ENCODE data around the gene ZNF568. TPM values are rescaled to one million over a fixed set of nuclear protein-coding genes. Genes with fewer than 3 reads are reported as not detected.

Gene ZNF568
- total RNA-seq, 1 donor, result 4.3 TPM

GRCh38 chr19:36973021-36973843, 57.1 kb downstream of the ZNF568 start:
- H3K4me1 ChIP-seq (ENCODE audit: insufficient read depth, low read length), result peaks cover 18% of the 10 kb centered on the region
- H3K4me3 ChIP-seq (ENCODE audit: low read length), result peak overlapping the region; percentile 65
- H3K27me3 ChIP-seq (ENCODE audit: insufficient read depth, low read length), result no peaks in the 10 kb centered on the region
- no peaks in the 10 kb centered on the region for H3K9me3 ChIP-seq (ENCODE audit: low read depth, low read length)

- no peaks in the 10 kb centered on the region for H3K27me3 ChIP-seq (ENCODE audit: insufficient read depth, low read length)
- peaks cover 18% of the 10 kb centered on the region for H3K4me1 ChIP-seq (ENCODE audit: insufficient read depth, low read length)
- H3K9me3 ChIP-seq (ENCODE audit: low read depth, low read length), result no peaks in the 10 kb centered on the region
- H3K4me3 ChIP-seq (ENCODE audit: low read length), result peak overlapping the region; percentile 65
Observed at GRCh38 chr19:36973844-36974195, 57.7 kb downstream of the ZNF568 start.

- Histone ChIP-seq H3K9me3 (ENCODE audit: low read depth, low read length) (peaks cover 6% of the 10 kb centered on the region), H3K27me3 (ENCODE audit: insufficient read depth, low read length) (no peaks in the 10 kb centered on the region), H3K4me1 (ENCODE audit: insufficient read depth, low read length) (no peaks in the 10 kb centered on the region), H3K4me3 (ENCODE audit: low read length) (no peak overlapping the region)
Observed at GRCh38 chr19:36986131-36986530, 70.0 kb downstream of the ZNF568 start.

DNA sequence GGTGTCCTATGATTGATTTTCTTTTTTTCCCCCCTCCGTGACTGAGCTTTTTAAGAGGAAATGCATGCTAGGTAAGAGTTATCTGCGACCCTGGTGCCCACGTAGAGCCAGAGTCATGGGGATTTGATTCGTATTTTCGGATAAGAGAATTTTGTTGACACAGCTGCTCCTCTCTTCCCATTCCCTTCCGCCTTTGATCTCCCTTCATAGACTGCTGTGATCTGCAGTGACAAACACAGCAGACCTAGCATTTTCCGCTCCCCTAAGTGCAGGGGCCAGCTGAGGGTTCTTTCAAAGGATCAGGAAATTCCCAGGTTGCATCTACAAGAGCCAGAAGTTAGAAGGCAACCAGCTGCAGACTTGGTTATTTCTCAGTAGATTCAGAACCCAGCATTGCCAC, 70.5 kb downstream of the ZNF568 start:
- Histone ChIP-seq H3K9me3 (ENCODE audit: low read depth, low read length) (peaks cover 9% of the 10 kb centered on the region), H3K4me3 (ENCODE audit: low read length) (no peak overlapping the region), H3K4me1 (ENCODE audit: insufficient read depth, low read length) (no peaks in the 10 kb centered on the region), H3K27me3 (ENCODE audit: insufficient read depth, low read length) (no peaks in the 10 kb centered on the region)

DNA sequence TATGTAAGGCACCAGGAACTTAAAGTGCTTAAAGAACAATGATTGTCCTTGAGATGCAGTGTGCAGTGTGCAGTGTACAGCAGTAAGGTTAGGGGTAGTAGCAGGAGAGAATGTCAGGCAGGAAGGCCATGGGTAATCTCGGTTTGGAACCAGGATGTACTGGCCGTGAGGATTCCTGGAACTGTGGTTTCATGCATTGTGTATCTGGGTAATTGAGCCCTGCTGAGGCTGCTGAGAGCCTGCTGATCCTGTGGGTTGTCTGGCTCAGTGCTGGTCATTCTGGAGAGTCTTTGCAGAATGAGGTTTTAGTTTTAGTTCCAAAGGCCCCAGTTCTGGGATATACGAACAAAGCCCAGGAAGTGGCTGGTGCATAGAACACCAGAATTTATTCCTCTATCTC, 71.0 kb downstream of the ZNF568 start:
- H3K4me3 ChIP-seq (ENCODE audit: low read length), result no peak overlapping the region
- H3K9me3 ChIP-seq (ENCODE audit: low read depth, low read length), result peaks cover 9% of the 10 kb centered on the region
- H3K27me3 ChIP-seq (ENCODE audit: insufficient read depth, low read length), result no peaks in the 10 kb centered on the region
- H3K4me1 ChIP-seq (ENCODE audit: insufficient read depth, low read length), result no peaks in the 10 kb centered on the region

- Histone ChIP-seq H3K4me3 (ENCODE audit: low read length) (no peak overlapping the region), H3K4me1 (ENCODE audit: insufficient read depth, low read length) (no peaks in the 10 kb centered on the region), H3K9me3 (ENCODE audit: low read depth, low read length) (peaks cover 45% of the 10 kb centered on the region), H3K27me3 (ENCODE audit: insufficient read depth, low read length) (no peaks in the 10 kb centered on the region)
Observed at GRCh38 chr19:36997152-36997842, 81.2 kb downstream of the ZNF568 start.

DNA sequence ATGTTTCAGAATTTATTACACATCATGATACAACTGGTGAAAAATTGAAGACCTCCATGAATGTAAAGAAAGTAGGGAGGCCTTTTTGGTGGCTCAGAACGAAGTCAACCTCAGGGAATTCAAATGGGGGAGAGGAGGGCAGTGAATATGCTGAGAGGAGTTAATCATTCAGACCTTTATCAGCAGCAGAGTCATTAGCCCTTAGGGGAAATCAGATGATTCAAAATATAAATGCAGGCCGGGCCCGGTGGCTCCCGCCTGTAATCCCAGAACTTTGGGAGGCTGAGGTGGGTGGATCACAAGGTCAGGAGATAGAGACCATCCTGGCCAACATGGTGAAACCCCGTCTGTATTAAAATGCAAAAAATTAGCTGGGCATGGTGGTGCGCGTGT, 81.7 kb downstream of the ZNF568 start:
- Histone ChIP-seq H3K9me3 (ENCODE audit: low read depth, low read length) (peaks cover 40% of the 10 kb centered on the region), H3K27me3 (ENCODE audit: insufficient read depth, low read length) (no peaks in the 10 kb centered on the region), H3K4me3 (ENCODE audit: low read length) (no peak overlapping the region), H3K4me1 (ENCODE audit: insufficient read depth, low read length) (no peaks in the 10 kb centered on the region)

DNA sequence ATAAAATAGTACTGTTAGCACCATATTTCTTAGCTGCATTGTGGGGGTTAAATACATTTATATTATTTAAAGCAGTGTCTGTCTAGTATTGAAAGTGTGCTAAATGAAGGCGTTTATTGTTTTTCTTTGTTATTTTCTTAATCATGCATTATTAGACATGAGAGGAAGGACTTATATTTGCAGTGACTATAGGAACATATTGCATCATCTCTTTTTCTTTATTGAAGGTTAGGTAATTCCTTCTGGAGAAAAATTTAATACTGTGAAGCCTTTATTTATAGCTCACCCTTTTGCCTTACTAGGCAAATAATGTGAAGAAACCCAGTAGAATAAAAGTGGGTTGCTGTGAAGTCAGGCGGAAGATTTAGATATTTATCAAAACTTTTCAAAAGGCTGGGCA, 83.2 kb downstream of the ZNF568 start:
- H3K9me3 ChIP-seq (ENCODE audit: low read depth, low read length), result peaks cover 25% of the 10 kb centered on the region
- no peaks in the 10 kb centered on the region for H3K27me3 ChIP-seq (ENCODE audit: insufficient read depth, low read length)
- H3K4me3 ChIP-seq (ENCODE audit: low read length), result no peak overlapping the region
- H3K4me1 ChIP-seq (ENCODE audit: insufficient read depth, low read length), result no peaks in the 10 kb centered on the region

DNA sequence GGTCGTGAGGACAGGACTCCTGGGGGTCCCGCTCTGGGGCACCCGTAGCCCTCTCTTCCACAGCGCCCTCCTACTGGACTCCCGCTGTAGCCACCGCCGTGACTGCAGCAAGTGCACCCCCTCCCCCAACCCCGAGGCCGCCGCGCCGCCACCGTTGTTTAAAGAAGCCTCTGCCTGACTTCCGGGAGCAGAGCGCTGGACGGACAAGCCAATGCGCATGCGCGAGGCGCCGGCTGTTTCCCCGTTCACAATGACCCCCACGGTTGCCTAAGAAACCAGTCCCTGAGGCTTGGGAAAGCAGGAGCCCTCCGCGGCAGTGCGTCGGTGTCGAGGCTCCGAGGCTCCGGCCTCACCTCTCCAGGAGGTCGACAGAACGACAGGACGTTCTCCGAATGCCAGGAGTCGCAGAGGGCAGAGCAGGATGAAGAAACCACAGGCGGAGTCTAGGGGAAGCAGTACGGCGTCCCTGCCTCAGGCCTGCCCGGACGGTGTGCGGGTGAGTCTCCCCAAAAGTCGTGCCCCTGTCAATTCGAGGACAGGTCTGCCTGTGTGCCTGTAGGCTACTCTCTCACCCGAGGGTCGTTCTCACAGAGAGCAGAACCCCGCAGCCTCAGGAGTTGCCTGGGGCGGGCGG, 91.6 kb downstream of the ZNF568 start:
- Histone ChIP-seq H3K4me1 (ENCODE audit: insufficient read depth, low read length) (no peaks in the 10 kb centered on the region), H3K4me3 (ENCODE audit: low read length) (peak overlapping the region; percentile 6), H3K9me3 (ENCODE audit: low read depth, low read length) (no peaks in the 10 kb centered on the region), H3K27me3 (ENCODE audit: insufficient read depth, low read length) (no peaks in the 10 kb centered on the region)

DNA sequence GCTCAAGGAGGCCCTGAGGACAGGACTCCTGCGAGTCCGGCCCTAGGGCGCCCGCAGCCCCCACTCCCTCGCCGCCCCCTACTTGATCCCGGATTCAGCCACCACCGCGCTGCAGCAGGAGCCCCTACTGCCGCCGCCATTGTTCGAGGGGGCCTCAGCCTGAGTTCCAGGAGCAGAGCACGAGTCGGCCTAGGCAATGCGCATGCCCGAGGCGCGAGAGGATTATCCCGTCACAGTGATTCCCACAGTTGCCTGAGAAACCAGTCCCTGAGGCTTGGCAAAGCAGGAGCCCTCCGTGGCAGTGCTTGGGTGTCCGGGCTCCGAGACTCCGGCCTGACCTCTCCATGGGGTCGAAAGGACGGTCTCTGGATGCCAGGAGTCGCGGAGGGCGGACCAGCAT, 93.7 kb downstream of the ZNF568 start:
- Histone ChIP-seq H3K4me1 (ENCODE audit: insufficient read depth, low read length) (no peaks in the 10 kb centered on the region), H3K4me3 (ENCODE audit: low read length) (no peak overlapping the region), H3K27me3 (ENCODE audit: insufficient read depth, low read length) (no peaks in the 10 kb centered on the region), H3K9me3 (ENCODE audit: low read depth, low read length) (no peaks in the 10 kb centered on the region)

DNA sequence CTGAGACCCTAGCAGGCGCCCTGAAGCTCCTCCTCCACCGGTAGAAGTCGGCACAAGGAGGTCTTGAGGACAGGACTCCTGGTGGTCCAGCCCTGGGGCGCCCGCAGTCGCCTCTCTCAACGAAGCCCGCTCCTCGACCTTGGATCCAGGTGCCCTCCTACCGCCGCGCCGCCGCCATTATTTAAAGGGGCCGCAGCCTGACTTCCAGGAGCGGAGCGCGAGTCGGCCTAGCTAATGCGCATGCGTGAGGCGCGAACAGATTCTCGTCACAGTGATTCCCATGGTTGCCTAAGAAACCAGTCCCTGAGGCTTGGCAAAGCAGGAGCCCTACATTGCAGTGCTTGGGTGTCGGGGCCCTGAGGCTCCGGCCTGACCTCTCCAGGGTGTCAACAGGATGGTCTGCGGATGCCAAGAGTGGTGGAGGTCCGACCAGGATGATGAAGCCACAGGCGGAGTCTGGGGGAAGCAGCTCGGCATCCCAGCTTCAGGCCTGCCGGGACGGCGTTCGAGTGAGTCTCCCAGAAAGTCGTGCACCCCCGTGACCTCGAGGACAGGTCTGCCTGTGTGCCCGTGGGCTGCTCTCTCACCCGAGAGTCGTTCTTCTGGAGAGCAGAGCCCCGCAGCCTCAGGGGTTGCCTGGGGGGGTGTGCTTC, 96.1 kb downstream of the ZNF568 start:
- H3K9me3 ChIP-seq (ENCODE audit: low read depth, low read length), result peaks cover 3% of the 10 kb centered on the region
- no peaks in the 10 kb centered on the region for H3K27me3 ChIP-seq (ENCODE audit: insufficient read depth, low read length)
- no peak overlapping the region for H3K4me3 ChIP-seq (ENCODE audit: low read length)
- no peaks in the 10 kb centered on the region for H3K4me1 ChIP-seq (ENCODE audit: insufficient read depth, low read length)

- Histone ChIP-seq H3K9me3 (ENCODE audit: low read depth, low read length) (peaks cover 22% of the 10 kb centered on the region), H3K4me3 (ENCODE audit: low read length) (no peak overlapping the region), H3K27me3 (ENCODE audit: insufficient read depth, low read length) (no peaks in the 10 kb centered on the region), H3K4me1 (ENCODE audit: insufficient read depth, low read length) (no peaks in the 10 kb centered on the region)
Observed at GRCh38 chr19:37014456-37014855, 98.3 kb downstream of the ZNF568 start.

GRCh38 chr19:37045140-37045539, 129.0 kb downstream of the ZNF568 start:
- no peak overlapping the region for H3K4me3 ChIP-seq (ENCODE audit: low read length)
- no peaks in the 10 kb centered on the region for H3K4me1 ChIP-seq (ENCODE audit: insufficient read depth, low read length)
- peaks cover 13% of the 10 kb centered on the region for H3K9me3 ChIP-seq (ENCODE audit: low read depth, low read length)
- no peaks in the 10 kb centered on the region for H3K27me3 ChIP-seq (ENCODE audit: insufficient read depth, low read length)
